DOHH2 (cell line): ENCODE results near the gene SEPTIN8.

Experiments used
- H3F3A ChIP-seq: fragments of 200-600 bp; sonication (generic), shearing (Covaris generic); 2 replicates; pipeline ENCODE4 v1.6.0; 2016; ENCODE audit warnings: antibody characterized with exemption, mild to moderate bottlenecking; ENCODE audit not compliant: control insufficient read depth, insufficient read depth
- H3K27ac ChIP-seq: fragments of 200-600 bp; sonication (generic); 2 replicates; pipeline ENCODE4 v1.5.1; 2014; ENCODE audit warnings: low read depth, mild to moderate bottlenecking, low read length, moderate library complexity
- H3K27me3 ChIP-seq: fragments of 200-600 bp; sonication (generic); 2 replicates; pipeline ENCODE4 v1.6.1; 2014; ENCODE audit warnings: mild to moderate bottlenecking, low read length, mixed read lengths; ENCODE audit not compliant: control insufficient read depth
- H3K36me3 ChIP-seq: fragments of 200-600 bp; sonication (generic); 2 replicates; pipeline ENCODE4 v1.6.1; 2014; ENCODE audit warnings: mild to moderate bottlenecking, low read length, moderate library complexity, mixed read lengths; ENCODE audit not compliant: control insufficient read depth
- H3K4me1 ChIP-seq: fragments of 200-600 bp; sonication (generic); 2 replicates; pipeline ENCODE4 v1.6.1; 2014; ENCODE audit warnings: mild to moderate bottlenecking, low read length, mixed read lengths; ENCODE audit not compliant: control insufficient read depth
- H3K4me2 ChIP-seq: fragments of 200-600 bp; sonication (generic); 2 replicates; pipeline ENCODE4 v1.6.0; 2014; ENCODE audit warnings: mild to moderate bottlenecking, low read length, moderate library complexity
- H3K4me3 ChIP-seq: fragments of 200-600 bp; sonication (generic); 2 replicates; pipeline ENCODE4 v1.5.1; 2014; ENCODE audit warnings: mild to moderate bottlenecking, low read length, mixed read lengths
- H3K79me2 ChIP-seq: fragments of 200-600 bp; sonication (generic); 2 replicates; pipeline ENCODE4 v1.6.1; 2014; ENCODE audit warnings: mild to moderate bottlenecking, low read length, mixed read lengths; ENCODE audit not compliant: control insufficient read depth
- H3K9me2 ChIP-seq: fragments of 200-600 bp; sonication (generic); replicated peaks from 2 replicates; pipeline ENCODE4 v1.6.1; 2014; ENCODE audit warnings: mild to moderate bottlenecking, low read length, mixed read lengths; ENCODE audit not compliant: control insufficient read depth
- H3K9me3 ChIP-seq: fragments of 200-600 bp; sonication (generic); 2 replicates; pipeline ENCODE4 v1.6.1; 2014; ENCODE audit warnings: antibody characterized with exemption, low read length, mixed read lengths; ENCODE audit not compliant: control insufficient read depth, insufficient read depth
- H4K20me1 ChIP-seq: fragments of 200-600 bp; sonication (generic); 2 replicates; pipeline ENCODE4 v1.6.0; 2014; ENCODE audit warnings: low read depth, mild to moderate bottlenecking, antibody characterized with exemption, low read length, moderate library complexity; ENCODE audit not compliant: control insufficient read depth, insufficient read depth
- CTCF ChIP-seq: fragments of 200-600 bp; sonication (generic); IDR thresholded peaks from one replicate; pipeline ENCODE4 v1.5.1; 2014; ENCODE audit warnings: antibody characterized with exemption, mild to moderate bottlenecking, low read depth, low read length; ENCODE audit not compliant: poor library complexity, severe bottlenecking
- EZH2phosphoT487 ChIP-seq: fragments of 200-600 bp; sonication (generic); IDR thresholded peaks from 2 replicates; pipeline ENCODE4 v1.6.1; 2017; ENCODE audit warnings: borderline replicate concordance, mild to moderate bottlenecking, antibody characterized with exemption, low read length, moderate library complexity, mixed read lengths

SEPTIN8 gene, protein sequence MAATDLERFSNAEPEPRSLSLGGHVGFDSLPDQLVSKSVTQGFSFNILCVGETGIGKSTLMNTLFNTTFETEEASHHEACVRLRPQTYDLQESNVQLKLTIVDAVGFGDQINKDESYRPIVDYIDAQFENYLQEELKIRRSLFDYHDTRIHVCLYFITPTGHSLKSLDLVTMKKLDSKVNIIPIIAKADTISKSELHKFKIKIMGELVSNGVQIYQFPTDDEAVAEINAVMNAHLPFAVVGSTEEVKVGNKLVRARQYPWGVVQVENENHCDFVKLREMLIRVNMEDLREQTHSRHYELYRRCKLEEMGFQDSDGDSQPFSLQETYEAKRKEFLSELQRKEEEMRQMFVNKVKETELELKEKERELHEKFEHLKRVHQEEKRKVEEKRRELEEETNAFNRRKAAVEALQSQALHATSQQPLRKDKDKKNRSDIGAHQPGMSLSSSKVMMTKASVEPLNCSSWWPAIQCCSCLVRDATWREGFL

GRCh38 chr5:132777209-132778069 lies at the start of gene SEPTIN8:
TSS of gene SEPTIN8 (minus strand) at chr5:132777239. CDS start at chr5:132777137, 102 bp downstream.
- H3K4me3 ChIP-seq, result peak within 1 kb of the TSS; percentile 69
- H3K27me3 ChIP-seq, result peaks cover 63% of the 10 kb centered on the region
- no peaks in the 10 kb centered on the region for H3K4me1 ChIP-seq
- H3K4me2 ChIP-seq, result peak within 1 kb of the TSS; percentile 58
- no peak within 1 kb of the TSS for H3K27ac ChIP-seq
- peaks cover 8% of the 10 kb centered on the region; the same call in 1 of the 2 replicates for H3F3A ChIP-seq
- no peaks in the 10 kb centered on the region for H3K9me2 ChIP-seq
- TF ChIP-seq CTCF, result no peak
- 0 out of 2 replicates have a peak, but pooled peaks have one; percentile 27 for TF ChIP-seq EZH2phosphoT487
- H4K20me1 ChIP-seq, result no peaks in the 10 kb centered on the region
- H3K36me3 ChIP-seq, result no peaks in the 10 kb centered on the region
- H3K9me3 ChIP-seq, result no peaks in the 10 kb centered on the region
- H3K79me2 ChIP-seq, result no peaks in the 10 kb centered on the region

DNA sequence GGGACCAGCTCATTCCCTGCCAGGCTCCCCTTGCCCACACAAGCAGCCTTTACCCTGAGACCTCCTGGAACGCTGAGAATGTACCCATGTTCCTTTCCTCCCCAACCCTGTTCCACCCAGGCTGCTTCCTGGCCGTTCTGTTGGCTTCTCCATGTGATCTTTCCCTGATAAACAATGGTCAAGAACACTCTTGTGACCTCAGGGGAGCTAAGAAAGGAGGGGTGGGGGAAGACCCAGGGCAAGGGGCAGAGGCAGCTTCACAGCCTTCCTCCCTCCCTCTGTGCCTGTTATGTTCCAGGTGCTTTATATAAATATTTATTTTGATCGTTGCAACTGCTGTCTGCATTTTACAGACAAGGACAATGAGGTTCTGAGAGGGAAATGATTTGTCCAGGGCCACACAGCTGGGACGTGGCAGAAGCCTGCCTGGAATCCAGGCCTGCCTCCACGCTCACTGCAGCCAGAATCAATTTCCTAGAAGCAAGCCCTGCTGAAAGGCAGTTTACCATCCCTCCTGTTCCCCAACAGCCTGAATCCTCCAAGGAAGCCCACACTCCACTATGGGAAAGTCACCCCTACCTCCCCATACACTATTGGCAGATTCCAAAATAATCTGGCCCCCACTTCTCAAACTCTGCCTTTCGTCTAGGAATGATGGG lies 49.5 kb upstream of the SEPTIN8 start:
- H3K4me2 ChIP-seq, result no peak overlapping the region
- no peaks in the 10 kb centered on the region for H3K79me2 ChIP-seq
- TF ChIP-seq EZH2phosphoT487, result no peak
- no peak for TF ChIP-seq CTCF
- H4K20me1 ChIP-seq, result no peaks in the 10 kb centered on the region
- H3K27me3 ChIP-seq, result peaks cover 81% of the 10 kb centered on the region
- no peaks in the 10 kb centered on the region for H3K36me3 ChIP-seq
- no peaks in the 10 kb centered on the region for H3K9me2 ChIP-seq
- peaks cover 4% of the 10 kb centered on the region for H3K4me1 ChIP-seq
- no peaks in the 10 kb centered on the region for H3F3A ChIP-seq
- H3K4me3 ChIP-seq, result no peak overlapping the region
- no peak overlapping the region for H3K27ac ChIP-seq
- no peaks in the 10 kb centered on the region for H3K9me3 ChIP-seq

GRCh38 chr5:132825834-132826391 lies 48.9 kb upstream of the SEPTIN8 start:
- H3K9me3 ChIP-seq, result no peaks in the 10 kb centered on the region
- no peaks in the 10 kb centered on the region for H3F3A ChIP-seq
- no peaks in the 10 kb centered on the region for H3K79me2 ChIP-seq
- no peaks in the 10 kb centered on the region for H3K36me3 ChIP-seq
- no peaks in the 10 kb centered on the region for H3K9me2 ChIP-seq
- peaks cover 75% of the 10 kb centered on the region for H3K27me3 ChIP-seq
- H4K20me1 ChIP-seq, result no peaks in the 10 kb centered on the region
- no peak for TF ChIP-seq CTCF
- TF ChIP-seq EZH2phosphoT487, result 0 out of 2 replicates have a peak, but pooled peaks have one; percentile 18
- H3K4me3 ChIP-seq, result no peak overlapping the region
- no peak overlapping the region for H3K27ac ChIP-seq
- peak overlapping the region; percentile 37; the same call in 1 of the 2 replicates for H3K4me2 ChIP-seq
- H3K4me1 ChIP-seq, result peaks cover 4% of the 10 kb centered on the region
